ENCODE data around the gene PTPRN2. TPM values are rescaled to one million over a fixed set of nuclear protein-coding genes. Genes with fewer than 3 reads are reported as not detected.

PTPRN2 gene
- total RNA-seq, 1 donor from 2014 or later = 7.8 TPM

- no peak for DNase-seq (ENCODE audit: low spot score)
Observed at GRCh38 chr7:158266817-158267741, 320.5 kb downstream of the PTPRN2 start.

DNA sequence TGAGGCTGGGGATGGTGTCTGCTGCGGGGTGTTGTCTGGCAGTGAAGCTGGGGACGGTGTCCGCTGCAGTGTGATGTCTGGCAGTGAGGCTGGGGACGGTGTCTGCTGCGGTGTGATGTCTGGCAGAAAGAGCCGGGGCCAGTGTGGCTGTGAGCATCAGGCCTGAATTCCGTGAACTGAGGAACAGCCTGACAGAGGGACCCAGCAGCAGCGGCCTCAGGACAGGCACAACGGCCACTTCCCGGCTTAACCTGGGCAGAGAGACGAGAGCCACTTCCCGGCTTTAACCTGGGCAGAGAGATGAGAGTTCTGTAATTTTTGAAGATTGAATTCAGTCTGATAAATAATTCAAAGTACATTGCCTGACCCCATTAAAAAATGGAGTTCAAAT lies 321.2 kb downstream of the PTPRN2 start:
- DNase-seq (ENCODE audit: low spot score) = no peak

DNA sequence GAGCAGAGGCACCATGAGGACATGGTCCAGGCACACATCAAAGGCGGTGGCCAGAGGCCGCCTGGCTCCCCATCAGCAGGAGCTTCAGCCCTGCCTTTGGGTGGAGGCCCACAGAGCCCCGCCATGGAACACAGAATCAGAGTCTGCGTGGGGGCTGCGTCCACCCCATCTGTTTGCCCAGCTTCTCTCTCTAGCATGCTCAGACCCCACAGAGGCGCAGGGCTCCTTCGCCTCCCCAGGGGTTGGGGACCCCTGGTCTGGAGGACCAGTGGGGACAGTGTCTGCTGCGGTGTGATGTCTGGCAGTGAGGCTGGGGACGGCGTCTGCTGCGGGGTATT lies 321.9 kb downstream of the PTPRN2 start:
- DNase-seq (ENCODE audit: low spot score) = no peak

GRCh38 chr7:158264881-158265742 lies 322.5 kb downstream of the PTPRN2 start:
- no peak for DNase-seq (ENCODE audit: low spot score)

GRCh38 chr7:158263964-158264748 lies 323.5 kb downstream of the PTPRN2 start:
- DNase-seq (ENCODE audit: low spot score) = no peak

GRCh38 chr7:158263110-158263963 lies 324.3 kb downstream of the PTPRN2 start:
- no peak for DNase-seq (ENCODE audit: low spot score)

DNA sequence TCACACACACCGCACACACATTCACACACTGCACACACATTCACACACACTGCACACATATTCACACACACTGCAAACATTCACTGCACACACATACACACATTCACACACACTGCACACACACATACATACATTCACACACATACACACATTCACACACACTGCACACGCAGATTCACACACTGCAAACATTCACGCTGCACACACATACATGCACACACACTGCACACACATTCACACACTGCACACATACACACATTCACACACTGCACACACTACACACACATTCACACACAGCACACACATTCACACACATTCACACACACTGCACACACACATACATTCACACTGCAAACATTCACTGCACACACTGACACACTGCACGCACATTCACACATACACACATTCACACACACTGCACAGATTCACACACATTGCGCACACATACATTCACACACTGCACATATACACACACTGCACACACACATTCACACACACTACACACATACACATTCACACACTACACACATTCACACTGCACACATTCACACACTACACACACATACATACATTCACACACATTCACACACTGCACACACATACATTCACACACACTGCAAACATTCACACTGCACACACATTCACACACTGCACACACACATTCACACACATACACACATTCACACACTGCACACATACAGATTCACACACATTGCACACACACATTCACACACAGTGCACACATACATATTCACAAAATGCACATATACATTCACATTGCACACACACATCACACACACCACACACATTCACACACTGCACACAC lies 325.1 kb downstream of the PTPRN2 start:
- no peak for DNase-seq (ENCODE audit: low spot score)

DNA sequence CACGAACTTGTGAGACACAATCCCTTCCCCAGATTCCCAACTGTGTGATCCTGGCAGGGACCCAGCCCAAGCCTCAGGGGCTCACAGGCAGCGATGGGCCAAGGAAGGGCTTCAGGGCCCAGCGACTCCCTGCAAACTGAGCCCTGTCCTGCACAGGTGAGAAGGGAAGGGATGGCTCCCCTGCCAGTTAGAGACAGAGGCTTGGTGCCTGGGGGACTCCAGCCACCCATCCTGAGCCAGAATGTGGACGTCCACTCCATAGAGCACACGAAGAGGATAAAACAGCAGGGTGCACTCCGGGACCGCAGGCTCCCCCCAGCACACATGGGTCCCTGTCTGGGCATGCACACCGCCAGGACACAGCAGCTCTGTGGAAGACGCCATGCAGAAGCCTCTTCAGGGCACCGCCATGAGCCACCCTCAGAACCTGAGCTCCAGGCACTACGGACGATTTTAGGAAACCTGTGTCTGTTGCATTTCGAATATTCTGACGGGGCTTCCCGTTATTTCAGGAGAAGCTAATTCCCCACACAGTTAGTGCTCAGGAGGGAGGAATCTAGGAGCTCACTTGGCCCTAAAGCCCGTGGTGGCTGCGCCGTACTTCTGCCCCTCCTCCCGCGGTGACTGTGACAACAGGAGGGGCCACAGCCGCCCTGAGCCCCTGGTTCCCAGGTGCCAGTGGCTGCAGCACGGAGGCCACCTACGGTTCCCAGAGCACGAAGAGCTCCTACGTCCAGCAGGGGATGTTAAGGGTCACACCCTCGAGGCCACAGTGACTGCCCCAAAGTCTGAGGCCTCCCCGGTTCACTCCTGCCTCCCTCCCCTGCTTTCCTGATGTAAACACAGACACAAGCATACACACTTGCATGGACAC lies 326.0 kb downstream of the PTPRN2 start:
- DNase-seq (ENCODE audit: low spot score) = no peak

GRCh38 chr7:158260567-158261361 lies 326.9 kb downstream of the PTPRN2 start:
- DNase-seq (ENCODE audit: low spot score) = no peak

- DNase-seq (ENCODE audit: low spot score) = no peak
Observed at GRCh38 chr7:158259671-158260418, 327.8 kb downstream of the PTPRN2 start.

GRCh38 chr7:158259141-158259540 lies 328.5 kb downstream of the PTPRN2 start:
- no peak for DNase-seq (ENCODE audit: low spot score)

DNA sequence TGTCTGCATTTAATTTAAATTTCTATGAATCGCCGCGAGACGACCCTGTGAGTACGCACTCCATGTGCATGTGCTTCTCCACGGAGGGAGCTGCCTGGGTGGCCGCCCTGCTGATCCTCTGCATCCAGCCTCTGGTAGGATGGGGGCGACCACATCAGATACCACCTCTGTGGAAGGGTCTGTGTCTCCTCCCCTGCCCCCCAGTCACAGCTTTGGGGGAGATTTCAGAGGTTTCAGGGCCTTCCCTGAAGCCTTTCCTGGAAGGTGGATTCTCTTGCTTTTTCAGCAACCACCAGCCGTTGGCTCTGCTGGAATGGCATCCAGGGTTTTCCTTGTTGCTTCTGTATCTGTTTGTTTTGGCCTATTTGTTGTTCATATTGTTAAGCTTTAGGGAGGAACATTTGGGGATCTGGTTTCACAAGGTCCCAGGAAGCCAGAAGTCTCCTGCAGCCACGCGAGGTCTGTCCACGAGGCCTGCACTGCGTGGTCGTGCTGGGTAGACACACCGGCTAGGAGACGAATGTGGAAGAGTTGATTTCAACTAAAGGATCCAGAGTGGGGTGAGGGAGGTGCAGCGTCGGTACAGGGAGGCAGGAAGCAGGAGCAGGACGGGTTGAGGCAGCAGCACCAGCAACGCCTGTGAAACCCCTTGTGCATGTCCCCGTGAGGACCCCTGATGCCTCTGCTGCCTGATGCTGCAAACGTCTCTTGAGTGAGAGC lies 329.1 kb downstream of the PTPRN2 start:
- no peak for DNase-seq (ENCODE audit: low spot score)

DNA sequence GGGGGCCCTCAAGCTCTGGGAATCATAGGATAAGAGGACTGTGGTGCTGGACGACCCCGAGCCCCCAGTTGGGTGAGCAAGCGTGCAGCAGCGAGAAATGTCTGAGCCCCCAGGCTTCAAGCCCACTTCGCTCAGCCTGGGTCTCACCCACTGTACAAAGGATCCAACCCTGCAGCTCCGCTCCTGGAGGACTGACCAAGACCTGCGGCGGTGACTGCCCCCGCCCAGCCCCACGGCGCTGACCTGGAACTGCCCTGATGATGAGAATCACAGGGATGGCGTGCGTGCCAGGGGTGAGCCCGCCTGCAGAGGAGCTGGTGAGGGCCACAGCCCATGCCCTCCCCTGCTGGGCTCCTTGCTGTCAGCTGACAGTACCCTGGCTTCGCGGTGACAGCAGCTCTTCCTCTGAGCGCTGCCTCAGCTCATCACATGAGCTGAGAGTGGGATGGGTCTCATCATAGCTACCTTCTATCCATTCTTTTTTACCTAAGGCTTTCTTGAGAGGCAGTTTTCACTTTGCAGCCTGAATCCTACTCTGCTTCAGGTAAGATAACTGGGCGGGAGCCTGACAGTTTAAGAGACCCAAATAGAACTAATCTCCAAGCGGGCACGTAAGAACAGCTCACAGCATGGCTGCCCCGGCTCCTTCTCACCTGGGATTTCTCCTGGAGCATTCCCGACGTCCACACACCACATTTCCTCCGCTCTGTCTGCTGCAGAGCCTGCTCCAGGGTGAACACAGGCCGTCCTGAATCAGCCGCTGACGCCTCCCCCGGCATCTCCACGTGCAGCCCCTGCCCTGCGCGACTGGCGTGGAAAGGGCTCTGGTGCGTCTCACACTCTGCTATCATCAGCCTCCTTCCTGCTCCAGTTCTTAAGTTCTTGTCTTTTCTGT lies 329.9 kb downstream of the PTPRN2 start:
- no peak for DNase-seq (ENCODE audit: low spot score)

- DNase-seq (ENCODE audit: low spot score) = no peak
Observed at GRCh38 chr7:158257001-158257400, 330.6 kb downstream of the PTPRN2 start.

- DNase-seq (ENCODE audit: low spot score) = no peak
Observed at GRCh38 chr7:158256091-158256816, 331.4 kb downstream of the PTPRN2 start.
